Smooth muscle cell (in vitro differentiated cells): ENCODE measurements around the gene HDAC1. TPM values are rescaled to one million over a fixed set of nuclear protein-coding genes. Genes with fewer than 3 reads are reported as not detected.

Experiments
- DNase-seq: peaks from one replicate; lab custom pipeline; 2025; ENCODE audit not compliant: unreplicated experiment; lab: John Stamatoyannopoulos, UW
- H2AFZ ChIP-seq: fragments of 200-600 bp; sonication (generic); 2 replicates; pipeline ENCODE4 v1.6.0; 2016; ENCODE audit warnings: antibody characterized with exemption, low read depth, mild to moderate bottlenecking
- H3F3A ChIP-seq: fragments of 200-600 bp; sonication (generic); 2 replicates; pipeline ENCODE4 v1.6.0; 2017; ENCODE audit warnings: antibody characterized with exemption, low read depth
- H3K27ac ChIP-seq: fragments of 200-600 bp; sonication (generic); 2 replicates; pipeline ENCODE4 v1.5.1; 2016; ENCODE audit warnings: low read depth, mild to moderate bottlenecking
- H3K27me3 ChIP-seq: fragments of 200-600 bp; sonication (generic); 2 replicates; pipeline ENCODE4 v1.6.1; 2016; ENCODE audit warnings: low read depth, mild to moderate bottlenecking
- H3K36me3 ChIP-seq: fragments of 200-600 bp; sonication (generic); 2 replicates; pipeline ENCODE4 v1.5.1; 2016; ENCODE audit warnings: low read depth
- H3K4me1 ChIP-seq: fragments of 200-600 bp; sonication (generic); 2 replicates; pipeline ENCODE4 v1.5.1; 2016; ENCODE audit warnings: low read depth
- H3K4me2 ChIP-seq: fragments of 200-600 bp; sonication (generic); 2 replicates; pipeline ENCODE4 v1.6.0; 2016; ENCODE audit warnings: mild to moderate bottlenecking
- H3K4me3 ChIP-seq: fragments of 200-600 bp; sonication (generic); 2 replicates; pipeline ENCODE4 v1.5.1; 2016; ENCODE audit warnings: mild to moderate bottlenecking
- H3K79me2 ChIP-seq: fragments of 200-600 bp; sonication (generic); 2 replicates; pipeline ENCODE4 v1.6.0; 2016; ENCODE audit warnings: low read depth, mild to moderate bottlenecking
- H3K9ac ChIP-seq: fragments of 200-600 bp; sonication (generic); 2 replicates; pipeline ENCODE4 v1.6.0; 2016; ENCODE audit warnings: low read depth
- H3K9me3 ChIP-seq: fragments of 200-600 bp; sonication (generic); replicated peaks from 2 replicates; pipeline ENCODE4 v1.5.1; 2016; ENCODE audit warnings: low read depth
- H4K20me1 ChIP-seq: fragments of 200-600 bp; sonication (generic); 2 replicates; pipeline ENCODE4 v1.6.0; 2016; ENCODE audit warnings: low read depth
- CTCF ChIP-seq: fragments of 200-600 bp; sonication (generic); IDR thresholded peaks from 2 replicates; pipeline ENCODE4 v1.5.1; 2017; ENCODE audit warnings: borderline replicate concordance, mild to moderate bottlenecking, antibody characterized with exemption; ENCODE audit not compliant: insufficient read depth, poor library complexity, severe bottlenecking
- WGBS: methylation state at CpG from one replicate; pipeline ENCODE4 v1.1.7; 2016; ENCODE audit warnings: low lambda C conversion rate; 5-methylcytosine and 5-hydroxymethylcytosine counted together
- polyA plus RNA-seq: library from polyadenylated mRNA; unstranded; fragments of >200 nt; fragmentation: Nextera tagmentation; extraction: Ambion mirVana; gene quantifications from 2 replicates; pipeline ENCODE4 v1.2.1, GENCODE V29; 2016
- total RNA-seq: library from RNA; depleted of rRNA; stranded (reverse); fragments of >200 nt; gene quantifications from 2 replicates; pipeline ENCODE4 v1.2.3, GENCODE V29; 2014

HDAC1 gene
- total and polyA plus RNA-seq, 2 experiments from 2014 or later, result 29.3 to 48.8 TPM

GRCh38 chr1:32365445-32365844 is 73.6 kb downstream of the HDAC1 start:
- Histone ChIP-seq H3K4me3 (no peak overlapping the region), H2AFZ (no peak overlapping the region), H3K4me2 (no peak overlapping the region), H3K9me3 (no peaks in the 10 kb centered on the region), H3F3A (no peaks in the 10 kb centered on the region), H3K27ac (no peak overlapping the region), H3K9ac (no peak overlapping the region), H3K4me1 (peaks cover 14% of the 10 kb centered on the region), H3K27me3 (no peaks in the 10 kb centered on the region), H3K36me3 (no peaks in the 10 kb centered on the region), H3K79me2 (no peaks in the 10 kb centered on the region), H4K20me1 (no peaks in the 10 kb centered on the region)
- no peak for TF ChIP-seq CTCF
- DNase-seq, result no peak
- WGBS, result 98% methylated on average over 6 of the region's 6 CpGs

GRCh38 chr1:32367912-32368635 is 76.2 kb downstream of the HDAC1 start:
- H3K4me3 ChIP-seq, result no peak overlapping the region

GRCh38 chr1:32372149-32372756 is 80.4 kb downstream of the HDAC1 start:
- WGBS, result 95% methylated on average over 5 of the region's 5 CpGs
- no peak for TF ChIP-seq CTCF
- DNase-seq, result no peak
- Histone ChIP-seq H3K4me1 (no peaks in the 10 kb centered on the region), H3K27me3 (no peaks in the 10 kb centered on the region), H2AFZ (no peak overlapping the region), H4K20me1 (no peaks in the 10 kb centered on the region), H3K4me2 (no peak overlapping the region), H3K9ac (no peak overlapping the region), H3F3A (no peaks in the 10 kb centered on the region), H3K4me3 (no peak overlapping the region), H3K79me2 (no peaks in the 10 kb centered on the region), H3K36me3 (no peaks in the 10 kb centered on the region), H3K27ac (no peak overlapping the region), H3K9me3 (no peaks in the 10 kb centered on the region)

More at GRCh38 chr1:32367912-32368635, 76.2 kb downstream of the HDAC1 start:
- Histone ChIP-seq H3K79me2 (no peaks in the 10 kb centered on the region), H3K9me3 (no peaks in the 10 kb centered on the region), H3K9ac (no peak overlapping the region), H3K4me2 (no peak overlapping the region), H3F3A (no peaks in the 10 kb centered on the region), H3K27me3 (no peaks in the 10 kb centered on the region), H3K27ac (no peak overlapping the region), H3K36me3 (no peaks in the 10 kb centered on the region), H3K4me1 (no peaks in the 10 kb centered on the region), H2AFZ (no peak overlapping the region), H4K20me1 (no peaks in the 10 kb centered on the region)
- TF ChIP-seq CTCF, result no peak
- DNase-seq, result no peak
- WGBS, result 96% methylated on average over 7 of the region's 7 CpGs
